HG03432 (cell line): ENCODE measurements around the gene GFRA3.
"Not testable (repeated sequence)": the region's sequence is repeated elsewhere in the genome, so short reads cannot be mapped to it uniquely, and the experiment has no call there.

Experiments
- ATAC-seq: cut with Tn5 transposase; IDR thresholded peaks from one replicate; pipeline ENCODE4 v1.9.1; 2021; ENCODE audit warnings: mild to moderate bottlenecking, moderate library complexity; ENCODE audit not compliant: unreplicated experiment

The GFRA3 gene

DNA sequence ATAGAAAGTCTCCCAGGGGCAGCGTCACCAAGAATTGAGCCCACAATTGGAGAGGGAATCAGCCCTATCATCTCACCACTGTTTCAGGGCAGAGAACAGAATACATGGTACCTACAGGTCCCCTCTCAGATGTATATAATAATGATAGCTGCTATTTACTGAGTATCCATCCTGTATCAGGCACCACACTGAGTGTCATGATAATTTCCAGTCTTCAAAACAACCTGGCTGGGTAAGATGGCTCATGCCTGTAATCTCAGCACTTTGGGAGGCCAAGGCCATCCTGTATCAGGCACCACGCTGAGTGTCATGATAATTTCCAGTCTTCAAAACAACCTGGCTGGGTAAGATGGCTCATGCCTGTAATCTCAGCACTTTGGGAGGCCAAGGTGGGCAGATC is 26.6 kb downstream of the GFRA3 start:
- ATAC-seq = not testable (repeated sequence)

DNA sequence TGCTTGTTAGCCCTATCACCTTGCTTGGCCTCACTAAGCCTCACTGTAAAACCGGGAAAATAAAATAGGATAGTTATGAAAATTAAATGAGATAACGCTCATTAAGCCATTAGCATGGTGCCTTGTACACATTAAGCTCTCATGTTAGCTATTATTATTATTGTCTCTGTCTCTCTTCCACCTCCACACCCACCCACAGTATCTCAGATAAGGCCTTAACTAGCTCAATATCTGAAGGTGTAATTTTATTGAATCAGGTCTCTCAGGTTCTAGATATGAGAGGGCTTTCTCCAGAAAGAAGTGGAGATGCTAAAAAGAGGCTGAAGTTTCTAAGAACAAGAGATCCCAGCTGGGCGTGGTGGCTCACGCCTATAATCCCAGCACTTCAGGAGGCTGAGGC is 27.6 kb downstream of the GFRA3 start:
- no peak for ATAC-seq

DNA sequence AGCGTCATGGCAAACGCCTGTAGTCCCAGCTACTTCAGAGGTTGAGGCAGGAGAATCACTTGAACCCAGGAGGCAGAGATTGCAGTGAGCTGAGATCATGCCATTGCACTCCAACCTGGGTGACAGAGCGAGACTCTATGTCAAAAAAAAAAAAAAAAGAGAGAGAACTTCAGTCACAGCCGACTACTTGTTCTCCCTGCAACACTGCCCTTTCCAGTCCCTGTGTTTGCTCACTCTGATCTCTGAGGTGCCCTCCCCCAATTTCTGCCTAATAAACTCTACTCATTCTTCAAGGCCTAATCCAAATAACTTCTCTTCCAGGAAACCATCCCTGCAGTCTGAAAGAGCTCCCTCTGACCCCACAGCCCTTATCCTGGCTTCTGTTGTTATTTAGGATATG is 28.1 kb downstream of the GFRA3 start:
- no peak for ATAC-seq

DNA sequence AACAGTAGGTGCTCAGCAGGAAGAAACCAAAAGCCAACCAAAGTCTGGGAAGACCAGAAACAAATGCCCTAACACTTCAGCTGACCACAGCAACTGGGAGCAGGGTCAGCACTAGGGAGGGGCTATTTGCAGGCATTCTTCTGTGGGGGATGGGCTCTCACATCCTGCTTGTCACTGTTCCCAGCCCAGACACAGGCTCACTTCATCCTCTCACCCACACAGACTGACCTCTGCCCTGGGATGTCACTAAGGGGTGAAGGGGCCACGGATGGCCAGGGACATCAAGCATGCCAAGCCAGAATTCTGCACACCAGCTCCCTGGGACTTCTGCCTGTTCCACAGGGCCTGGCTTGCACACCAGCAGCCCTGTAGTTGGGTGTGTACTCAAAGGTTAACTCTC is 28.7 kb downstream of the GFRA3 start:
- no peak for ATAC-seq

DNA sequence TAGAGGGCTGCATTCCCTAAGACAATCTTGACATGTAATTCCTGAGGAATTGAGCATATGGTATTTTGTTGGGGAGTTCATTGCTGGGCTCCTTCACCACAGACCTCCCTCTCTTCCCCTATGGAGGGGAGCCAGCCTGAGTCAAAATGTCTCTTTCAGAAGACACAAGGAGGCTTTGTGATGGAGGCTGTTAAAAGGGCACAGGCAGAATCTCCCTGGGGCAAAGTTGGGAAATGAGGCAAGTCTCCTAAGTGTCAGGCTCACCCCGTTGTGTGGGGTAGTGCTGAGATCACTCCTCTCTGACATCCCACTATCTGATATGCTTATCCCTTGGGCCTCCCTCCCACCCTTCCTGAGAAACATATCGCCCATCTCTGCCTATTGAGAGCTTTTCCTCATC is 30.6 kb downstream of the GFRA3 start:
- no peak for ATAC-seq

DNA sequence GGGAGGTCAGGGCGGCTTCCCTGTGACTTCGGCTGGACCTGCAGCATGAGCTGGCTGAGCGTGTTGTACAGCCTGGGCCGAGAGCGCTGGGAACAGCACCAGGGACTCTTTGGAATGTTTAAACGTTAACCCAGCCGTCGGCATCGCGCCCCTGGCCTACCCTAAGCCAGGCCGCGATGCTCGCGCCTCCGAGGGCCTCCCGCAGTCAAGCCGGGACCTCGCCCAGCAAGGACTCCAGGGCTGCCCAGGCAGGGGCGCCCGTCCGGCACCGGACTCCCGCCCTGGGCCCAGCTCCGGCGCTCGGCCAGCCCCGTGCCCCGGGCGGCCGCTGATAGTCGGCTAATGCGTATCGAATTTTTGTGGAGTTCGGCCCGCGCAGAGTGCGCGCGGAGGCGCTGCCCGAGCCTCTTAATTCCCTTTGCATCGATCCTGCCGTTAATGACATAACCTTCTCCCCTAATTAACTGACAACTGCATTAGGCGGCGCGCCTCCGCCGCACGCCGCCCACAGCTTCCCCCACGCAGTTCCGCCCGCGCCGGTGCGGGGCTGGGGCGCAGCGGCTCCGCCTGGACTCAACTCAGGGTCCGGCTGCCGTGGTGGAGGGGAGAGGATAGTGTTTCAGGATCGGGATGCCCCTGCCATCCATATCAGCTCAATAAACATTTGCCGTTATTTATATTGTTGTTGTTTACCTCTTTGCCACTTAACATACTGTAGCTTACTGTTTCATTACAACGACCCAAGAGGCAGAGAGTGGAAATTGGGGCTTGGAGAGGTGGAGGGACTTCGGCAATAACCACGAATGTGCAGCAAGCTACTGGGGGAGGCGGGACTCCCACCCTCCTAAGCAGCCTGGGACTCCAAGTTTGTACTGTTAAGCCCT is 32.5 kb downstream of the GFRA3 start:
- ATAC-seq = no peak

DNA sequence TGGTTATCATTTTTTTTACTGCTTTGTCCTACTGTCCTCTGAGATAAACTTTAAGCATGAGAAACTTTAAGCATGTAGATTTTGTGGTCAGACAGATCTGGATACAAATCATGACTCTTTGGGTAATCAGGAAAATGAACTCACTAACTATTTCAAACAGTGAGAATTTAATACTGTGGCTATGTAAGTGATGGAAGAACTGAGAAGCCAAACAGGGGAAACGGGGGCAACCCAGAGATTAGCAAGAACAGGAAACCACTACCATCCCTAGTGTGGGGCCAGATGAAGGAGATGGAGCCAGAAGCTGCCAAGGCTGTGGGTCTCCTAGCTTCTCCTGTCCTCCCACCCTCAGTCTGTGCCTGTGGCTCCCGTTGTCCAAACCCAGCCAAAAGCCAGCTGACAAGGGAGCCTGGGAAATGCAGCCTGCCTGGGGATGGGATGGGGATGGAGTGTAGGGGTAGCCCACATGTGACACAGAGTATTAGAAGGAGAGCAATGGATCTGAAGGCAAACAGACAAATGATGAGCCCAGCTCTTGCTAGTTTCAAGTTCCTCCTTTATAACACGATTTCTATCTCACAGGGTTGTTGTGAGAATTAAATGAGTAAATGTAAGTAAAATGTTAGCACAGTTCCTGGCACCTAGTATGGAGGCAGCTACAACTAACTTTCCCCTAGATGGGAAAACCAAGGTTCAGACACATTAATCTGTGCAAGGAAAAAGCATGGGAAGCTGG is 33.6 kb downstream of the GFRA3 start:
- ATAC-seq = no peak

DNA sequence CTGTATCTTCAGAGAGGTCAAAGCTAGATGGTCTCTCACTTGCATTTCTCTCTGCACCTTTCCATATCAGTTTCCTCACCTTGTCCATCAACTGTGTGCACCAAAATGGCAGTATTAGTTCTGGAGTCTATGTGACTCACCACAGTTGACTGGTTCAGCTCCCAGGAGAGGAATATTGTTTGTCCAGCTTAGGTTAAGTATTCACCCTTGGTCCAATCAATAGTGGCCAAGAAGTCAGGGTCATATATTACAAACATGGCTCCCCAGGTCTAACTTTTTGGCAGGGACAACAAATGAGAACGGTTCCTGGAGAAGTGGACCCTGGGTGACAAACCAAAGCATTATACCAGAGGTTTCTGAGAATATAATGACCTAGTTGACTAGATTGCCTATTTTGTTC is 36.4 kb downstream of the GFRA3 start:
- no peak for ATAC-seq

DNA sequence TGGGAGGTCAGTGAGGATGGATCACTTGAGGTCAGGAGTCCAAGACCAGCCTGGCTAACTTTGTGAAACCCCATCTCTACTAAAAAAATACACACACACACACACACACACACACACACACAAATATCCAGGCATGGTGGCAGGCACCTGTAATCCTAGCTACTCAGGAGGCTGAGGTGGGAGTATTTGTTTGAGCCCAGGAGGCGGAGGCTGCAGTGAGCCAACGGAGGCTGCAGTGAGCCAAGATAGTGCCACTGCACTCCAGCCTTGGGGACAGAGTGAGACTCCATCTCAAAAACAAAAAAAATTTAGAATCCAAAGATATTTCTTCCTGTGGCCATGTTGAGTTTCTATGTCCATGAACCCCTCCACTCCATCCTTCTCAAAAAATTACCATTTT is 39.8 kb downstream of the GFRA3 start:
- no peak for ATAC-seq

DNA sequence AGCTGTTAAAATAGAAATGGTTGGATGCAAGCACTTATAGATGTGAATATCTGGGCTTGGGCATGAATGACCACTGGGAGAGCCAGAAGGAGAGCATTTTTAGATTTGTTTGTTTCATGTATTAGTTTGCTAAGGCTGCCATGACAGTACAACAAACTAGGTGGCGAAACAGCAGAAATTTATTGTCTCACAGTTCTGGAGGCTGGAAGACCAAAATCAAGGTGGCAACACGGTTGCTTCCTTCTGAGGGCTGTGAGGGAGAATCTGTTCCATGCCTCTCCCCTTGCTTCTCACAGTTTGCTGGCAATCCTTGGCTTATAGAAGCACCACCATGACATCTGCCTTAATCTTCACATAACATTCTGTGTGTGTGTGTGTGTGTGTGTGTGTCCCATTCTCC is 41.1 kb downstream of the GFRA3 start:
- ATAC-seq = no peak

DNA sequence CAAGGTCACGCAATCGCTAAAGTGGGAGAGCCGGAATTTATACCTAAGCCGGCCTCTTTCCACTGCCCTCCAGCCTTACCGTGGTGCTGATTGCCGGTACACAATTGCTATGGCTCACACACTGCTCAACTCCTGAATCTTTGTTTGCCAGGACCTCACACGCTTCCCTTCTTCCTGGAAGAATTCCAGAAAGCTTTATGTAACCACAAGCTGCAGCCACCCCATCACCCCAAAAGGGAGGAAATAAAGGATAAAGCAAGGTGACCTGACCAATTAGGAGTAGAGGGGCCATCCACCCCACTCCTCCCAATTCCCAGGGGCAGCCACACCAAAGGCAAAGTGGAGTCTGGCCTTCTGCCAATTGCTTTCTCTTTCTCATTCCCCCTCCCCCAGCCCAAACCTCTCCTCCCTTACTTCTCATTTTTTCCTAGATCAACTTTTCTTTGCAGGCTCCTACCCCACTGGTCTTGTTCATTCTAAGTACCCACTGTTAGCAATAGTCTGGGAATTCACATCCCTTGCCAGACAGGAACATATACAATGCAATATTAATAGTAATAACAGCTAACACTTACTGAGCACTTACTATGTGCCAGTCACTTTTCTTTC is 43.3 kb downstream of the GFRA3 start:
- ATAC-seq = no peak

DNA sequence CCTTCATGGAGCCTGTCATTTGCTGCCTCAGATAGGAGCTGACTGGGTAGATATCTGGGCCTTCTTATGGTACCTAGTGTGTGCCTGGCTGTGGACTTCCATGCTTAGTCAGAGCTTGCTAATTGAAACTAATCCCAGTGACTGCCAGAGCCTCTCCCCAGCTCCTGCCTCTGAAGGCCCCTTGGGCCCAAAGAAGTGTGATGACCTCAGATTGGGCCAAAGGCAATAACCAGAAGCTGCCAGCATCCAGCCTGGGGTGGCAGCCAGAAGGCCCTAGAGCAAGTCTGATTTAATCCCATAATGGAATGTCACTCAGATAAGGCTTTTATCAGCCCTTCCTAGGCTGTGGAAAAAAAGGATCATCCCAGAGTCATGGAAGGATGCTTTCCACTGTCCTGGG is 44.2 kb downstream of the GFRA3 start:
- ATAC-seq = no peak

DNA sequence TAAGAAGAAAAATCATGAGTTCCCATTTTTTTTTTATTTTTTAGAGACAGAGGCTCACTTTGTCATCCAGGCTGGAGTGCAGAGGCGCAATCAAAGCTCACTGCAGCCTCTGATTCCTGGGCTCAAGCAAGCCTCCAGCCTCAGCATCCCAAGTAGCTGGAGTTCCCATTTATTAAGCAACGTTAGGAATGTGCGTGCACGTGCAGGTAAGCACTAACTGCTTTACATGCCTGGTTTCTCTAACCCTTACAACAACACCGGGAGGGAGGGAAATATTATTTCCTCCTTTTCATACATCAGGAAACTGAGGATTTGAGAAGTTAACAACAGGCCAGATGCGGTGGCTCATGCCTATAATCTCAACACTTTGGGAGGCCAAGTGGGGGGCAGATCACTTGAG is 45.0 kb downstream of the GFRA3 start:
- no peak for ATAC-seq

DNA sequence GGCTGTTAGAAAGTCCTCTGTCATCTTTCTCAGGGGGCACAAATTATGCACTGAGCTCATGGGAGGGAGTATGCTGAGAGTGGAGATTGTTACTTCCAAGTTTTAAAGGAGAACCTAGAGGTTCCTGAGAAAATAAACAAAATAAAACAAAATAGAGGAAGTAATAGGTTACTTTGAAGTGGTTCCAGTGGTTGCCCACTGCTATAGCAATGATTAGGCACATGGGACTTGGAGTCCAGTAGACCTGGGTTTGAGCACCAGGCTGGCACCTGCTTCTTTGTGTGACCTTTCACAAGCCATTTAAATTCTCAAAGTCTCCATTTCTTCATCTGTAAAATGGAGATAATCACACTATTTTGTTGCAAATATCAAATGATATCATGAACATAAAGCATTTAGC is 47.5 kb downstream of the GFRA3 start:
- ATAC-seq = no peak

DNA sequence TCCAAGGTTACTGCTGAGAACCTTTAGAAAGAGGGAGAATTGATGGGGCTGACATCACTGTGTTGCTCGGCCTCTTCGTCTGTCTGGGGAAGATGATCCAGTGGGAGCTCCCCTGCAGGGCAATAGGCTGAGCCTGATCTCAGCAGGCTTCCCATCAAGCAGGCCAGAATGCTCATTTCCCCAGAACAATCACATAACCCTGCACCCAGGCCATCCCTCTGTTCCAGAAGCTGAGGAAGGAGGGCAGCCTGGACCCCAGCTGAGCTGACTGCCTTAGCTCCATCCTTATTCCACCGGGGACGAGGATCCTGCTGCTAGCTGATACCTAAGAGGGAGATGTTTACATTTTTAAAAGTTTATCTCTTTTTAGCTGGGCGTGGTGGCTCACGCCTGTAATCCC is 49.7 kb downstream of the GFRA3 start:
- no peak for ATAC-seq

DNA sequence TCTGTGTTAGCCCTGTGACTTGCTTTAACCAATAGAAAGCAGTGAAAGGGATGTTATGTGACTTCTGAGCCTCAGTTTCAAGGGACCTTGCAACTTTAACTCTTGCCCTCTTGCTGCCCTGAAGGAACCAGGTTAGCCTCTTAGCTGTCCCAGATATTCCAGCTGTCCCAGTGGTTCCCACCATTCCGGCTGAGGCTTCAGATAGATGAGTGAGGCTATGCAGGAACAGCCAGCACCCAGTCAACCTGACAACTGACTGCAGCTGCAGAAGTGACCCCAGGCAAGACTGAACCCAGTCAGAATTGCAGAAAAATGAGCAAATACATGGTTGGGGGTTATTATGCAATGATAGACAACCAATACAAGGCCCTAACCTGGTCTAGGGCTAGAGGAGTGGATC is 50.9 kb downstream of the GFRA3 start:
- no peak for ATAC-seq

DNA sequence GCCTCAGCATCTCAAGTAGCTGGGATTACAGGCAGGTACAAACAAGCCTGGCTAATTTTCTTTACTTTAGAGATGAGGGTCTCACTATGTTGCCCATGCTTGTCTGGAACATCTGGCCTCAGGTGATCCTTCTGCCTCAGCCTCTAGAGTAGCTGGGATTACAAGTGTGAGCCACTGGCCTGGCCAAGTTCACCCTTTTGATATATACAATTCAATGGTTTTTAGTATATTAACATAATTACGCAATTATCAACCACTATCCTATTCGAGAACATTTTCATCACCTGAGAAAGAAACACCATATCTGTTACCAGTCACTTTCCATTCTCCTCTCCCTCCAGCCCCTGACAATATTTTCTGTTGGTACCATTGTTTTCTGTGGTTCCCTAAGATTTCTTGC is 57.6 kb downstream of the GFRA3 start:
- no peak for ATAC-seq

DNA sequence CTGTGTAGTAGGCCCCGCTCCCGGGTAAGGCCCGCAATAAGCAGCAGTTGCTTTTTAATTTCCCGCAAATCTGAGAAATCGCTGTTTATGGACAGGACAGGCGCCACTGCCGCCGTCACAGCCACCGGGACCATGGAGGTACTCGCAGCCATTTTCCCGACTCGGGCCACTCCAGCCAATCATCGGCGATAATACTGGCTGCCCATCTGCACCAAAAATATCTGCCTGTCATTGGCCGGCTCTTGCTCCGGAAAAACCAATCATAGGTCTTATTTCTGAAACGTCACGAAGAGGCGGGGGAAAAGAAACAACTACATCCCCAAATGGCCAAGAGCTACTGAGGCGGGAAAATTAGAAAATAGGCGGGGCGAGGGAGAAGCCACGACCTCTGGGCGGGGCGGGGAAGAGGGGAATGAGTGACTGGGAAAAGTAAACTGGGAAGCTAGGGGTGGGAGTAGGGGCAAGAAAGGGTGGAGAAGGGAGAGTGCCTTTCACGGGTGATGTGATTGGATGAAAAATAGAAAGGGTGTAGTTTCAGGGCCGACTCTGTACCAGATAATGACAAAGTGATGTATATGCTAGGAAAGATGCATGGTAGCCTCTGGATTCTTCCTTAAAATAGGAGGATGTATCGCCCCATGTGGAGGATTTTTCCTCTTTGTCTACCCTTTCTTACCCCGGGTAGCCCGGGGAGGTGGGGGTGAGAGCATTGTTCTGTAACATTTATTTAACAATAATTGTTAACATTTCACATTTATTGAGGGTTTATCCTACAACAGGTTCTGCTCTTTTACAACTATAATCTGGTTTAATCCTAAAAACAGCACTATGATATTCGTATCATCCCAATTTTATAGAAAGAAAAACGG is 61.0 kb downstream of the GFRA3 start, which contains the start of gene CDC23:
CDC23 (minus strand) TSS at position 163 of the 869 bp plus-strand sequence; CDS start at position 152, 11 bp downstream.
- peak; percentile 96 for ATAC-seq

DNA sequence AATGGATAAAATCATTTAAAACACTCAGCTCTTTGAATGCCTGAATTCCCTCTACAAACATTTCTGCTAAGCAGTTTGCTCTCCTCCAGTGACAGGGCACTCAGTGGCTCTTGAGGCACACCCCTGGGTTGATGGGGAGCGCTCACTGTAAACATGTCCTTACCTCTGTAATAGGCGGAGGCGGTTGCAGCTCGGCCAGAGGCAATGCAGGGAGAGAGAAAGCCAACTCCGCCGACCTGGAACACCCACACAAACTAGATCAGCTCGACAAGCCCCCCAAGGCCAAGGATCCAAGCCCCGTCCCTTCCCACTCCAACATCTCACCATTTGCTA is 61.6 kb downstream of the GFRA3 start:
- peak; percentile 25 for ATAC-seq

DNA sequence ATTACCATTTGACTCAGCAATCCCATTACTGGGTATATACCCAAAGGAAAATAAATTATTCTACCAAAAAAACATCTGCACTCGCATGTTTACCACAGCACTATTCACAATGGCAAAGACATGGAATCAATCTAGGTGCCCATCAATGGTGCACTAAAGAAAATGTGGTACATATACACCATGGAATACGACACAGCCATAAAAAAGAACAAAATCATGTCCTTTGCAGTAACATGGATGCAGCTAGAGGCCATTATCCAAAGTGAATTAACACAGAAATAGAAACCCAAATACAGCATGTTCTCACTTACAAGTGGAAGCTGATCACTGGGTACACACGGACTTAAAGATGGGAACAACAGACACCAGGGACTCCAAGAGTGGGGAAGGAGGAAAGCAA is 63.4 kb downstream of the GFRA3 start:
- ATAC-seq = no peak
